ENCODE measurements around the gene ZNF337. TPM values are rescaled to one million over a fixed set of nuclear protein-coding genes. Genes with fewer than 3 reads are reported as not detected.
"Not testable (repeated sequence)": the region's sequence is repeated elsewhere in the genome, so short reads cannot be mapped to it uniquely, and the experiment has no call there.

ZNF337 gene
- total RNA-seq, 1 donor: 10.5 TPM

GRCh38 chr20:25630615-25631014, 66.0 kb downstream of the ZNF337 start:
- DNase-seq (ENCODE audit: low read depth in 2 of 3, low spot score in 2 of 3): not testable (repeated sequence)

GRCh38 chr20:25629816-25630499, 66.7 kb downstream of the ZNF337 start:
- no peak for DNase-seq (ENCODE audit: low read depth in 2 of 3, low spot score in 2 of 3)

- no peak for DNase-seq (ENCODE audit: low read depth in 2 of 3, low spot score in 2 of 3)
These were observed 69.9 kb downstream of the ZNF337 start for GRCh38 chr20:25626779-25627178.

DNA sequence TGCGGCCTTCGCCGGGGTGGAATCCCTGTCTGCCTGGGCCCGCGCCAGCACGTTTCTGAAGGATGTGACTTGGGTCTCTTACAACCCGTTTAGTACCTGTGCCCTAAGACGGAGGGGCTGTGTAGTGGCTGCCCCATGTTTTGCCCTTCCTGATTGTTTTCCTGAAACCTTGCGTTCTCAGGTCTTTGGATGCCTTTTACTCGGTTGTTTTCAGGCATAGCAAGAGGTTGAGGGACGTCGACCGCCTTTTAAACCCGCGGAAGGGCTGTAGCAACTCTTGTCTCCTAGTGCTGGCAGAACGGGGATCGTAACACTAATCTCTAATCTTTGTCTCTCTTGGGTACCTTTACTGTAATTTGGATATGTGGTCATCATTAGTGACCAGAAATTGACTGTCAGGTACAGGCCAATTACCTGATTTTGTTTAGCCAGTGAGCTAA, 72.1 kb downstream of the ZNF337 start:
- DNase-seq (ENCODE audit: low read depth in 2 of 3, low spot score in 2 of 3): no peak

Small RNAs within 50 kb of the gene (small RNA-seq; reads per million reads assigned to genes)
- gene RN7SL594P: not detected

Other genes starting within 250 kb of the ZNF337 start
- under 0.01 TPM for gene NINL, start 111.3 kb downstream of the ZNF337 start, total RNA-seq
- 1.9 TPM for gene NANP, start 72.8 kb downstream of the ZNF337 start, total RNA-seq

All from hematopoietic multipotent progenitor cell (in vitro differentiated cells).